22Rv1 (cell line): ENCODE data around the gene RPL37A.

Experiments used
- CTCF ChIP-seq: fragments of 450-650 bp; IDR thresholded peaks from 2 replicates; pipeline ENCODE4 v1.5.1; 2017; ENCODE audit warnings: mild to moderate bottlenecking
- ZFX ChIP-seq: fragments of 450-650 bp; IDR thresholded peaks from 2 replicates; pipeline ENCODE4 v1.6.1; 2017; ENCODE audit warnings: antibody characterized with exemption, borderline replicate concordance

GRCh38 chr2:216505133-216506106 is 6.8 kb downstream of the RPL37A start:
- no peak for TF ChIP-seq CTCF
- TF ChIP-seq ZFX = no peak
